AG09319 (cell line): ENCODE data around the gene BLVRA.
"Not testable (repeated sequence)": the region's sequence is repeated elsewhere in the genome, so short reads cannot be mapped to it uniquely, and the experiment has no call there.

Experiments
- DNase-seq: peaks from one replicate; pipeline ENCODE4 v3.0.0-alpha.2; 2010; ENCODE audit warnings: low read depth; ENCODE audit errors: extremely low read depth
- CTCF ChIP-seq: IDR thresholded peaks from 2 replicates; pipeline ENCODE4 v1.5.1; 2011; ENCODE audit warnings: low read depth, mild to moderate bottlenecking, inconsistent platforms, low read length, moderate library complexity

Gene BLVRA

GRCh38 chr7:43799605-43800004 is 41.1 kb downstream of the BLVRA start:
- no peak; the same call in 1 of the 2 replicates for TF ChIP-seq CTCF
- DNase-seq, result no peak

- no peak for TF ChIP-seq CTCF
- no peak for DNase-seq
These were observed 45.4 kb downstream of the BLVRA start for GRCh38 chr7:43803865-43804264.

- DNase-seq, result no peak
- TF ChIP-seq CTCF, result no peak
These were observed 49.9 kb downstream of the BLVRA start for GRCh38 chr7:43808410-43808809.

- TF ChIP-seq CTCF, result peak; percentile 5
- DNase-seq, result not testable (repeated sequence)
These were observed 51.9 kb downstream of the BLVRA start for GRCh38 chr7:43810195-43810941.

GRCh38 chr7:43815373-43815772 is 56.9 kb downstream of the BLVRA start:
- no peak for TF ChIP-seq CTCF
- DNase-seq, result no peak

- DNase-seq, result not testable (repeated sequence)
These were observed 57.7 kb downstream of the BLVRA start for GRCh38 chr7:43816046-43816797.

GRCh38 chr7:43823425-43823824 is 64.9 kb downstream of the BLVRA start:
- not testable (repeated sequence) for DNase-seq

- no peak for DNase-seq
- TF ChIP-seq CTCF, result no peak
These were observed 65.5 kb downstream of the BLVRA start for GRCh38 chr7:43823941-43824340.

GRCh38 chr7:43824513-43824912 is 66.0 kb downstream of the BLVRA start:
- not testable (repeated sequence) for DNase-seq
